Activated T-cell treated with anti-CD3 and anti-CD28 coated beads, Interleukin-2, amount 50 U/mL, for 72 hours (primary cell): ENCODE data around the gene SBNO1. TPM values are rescaled to one million over a fixed set of nuclear protein-coding genes. Genes with fewer than 3 reads are reported as not detected.
A peak's percentile ranks its signal among the peaks of the same experiment; 100 is the strongest.

Experiments
- ATAC-seq, 2 donors: fragments of 150-1000 bp; cut with Tn5 transposase; replicated peaks in 1 of 2; 2 replicates each; pipeline ENCODE4 v1.10.0; 2021; ENCODE audit warnings: moderate library complexity in 2 of 2, mild to moderate bottlenecking in 1 of 2
- DNase-seq, 2 donors: peaks; one replicate each; pipeline ENCODE4 v3.0.0; 2021 to 2022; ENCODE audit warnings: mixed read lengths in 1 of 2
- H3K27ac Mint-ChIP-seq: one replicate; pipeline ENCODE4 v1.8.0; 2022; ENCODE audit warnings: mild to moderate bottlenecking, moderate library complexity, mixed read lengths
- H3K27me3 Mint-ChIP-seq: one replicate; pipeline ENCODE4 v1.8.0; 2022; ENCODE audit warnings: low read depth, mixed read lengths
- H3K36me3 Mint-ChIP-seq, 2 donors: one replicate each; pipeline ENCODE4 v1.8.0; 2022; ENCODE audit warnings: mixed read lengths in 2 of 2, mild to moderate bottlenecking in 1 of 2; ENCODE audit not compliant: insufficient read depth in 2 of 2
- H3K4me1 Mint-ChIP-seq: one replicate; pipeline ENCODE4 v1.8.0; 2022; ENCODE audit warnings: low read depth, mixed read lengths
- H3K4me3 Mint-ChIP-seq, 2 donors: one replicate each; pipeline ENCODE4 v1.8.0; 2022; ENCODE audit warnings: mild to moderate bottlenecking in 2 of 2, mixed read lengths in 2 of 2, moderate library complexity in 2 of 2
- H3K9me3 Mint-ChIP-seq, 2 donors: one replicate each; pipeline ENCODE4 v1.8.0; 2022; ENCODE audit warnings: mixed read lengths in 2 of 2
- total RNA-seq, 2 donors: library from RNA; stranded (reverse); gene quantifications; one replicate each; pipeline ENCODE4 v1.2.3, GENCODE V29; 2022

Gene SBNO1
- total RNA-seq, 2 donors from 2014 or later = 38.5 to 41.6 TPM

DNA sequence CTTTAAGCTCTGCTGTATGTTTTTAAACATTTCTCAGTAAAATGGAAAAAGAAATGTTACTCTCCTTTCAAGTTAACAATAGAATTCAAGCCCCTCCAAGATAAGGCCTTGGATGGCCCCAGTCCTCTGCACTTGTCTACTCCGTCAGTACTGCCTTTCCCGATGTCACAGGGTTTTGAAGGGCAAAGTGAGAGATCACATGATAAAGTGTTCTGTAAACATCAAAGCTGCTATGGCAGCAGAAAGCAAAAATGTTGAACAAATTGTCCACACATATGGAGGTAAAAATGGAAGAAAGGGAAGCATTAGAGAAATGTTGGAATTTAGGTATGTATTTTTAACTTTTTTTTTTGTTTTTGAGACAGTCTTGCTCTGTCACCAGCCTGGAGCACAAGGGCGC is 59.5 kb downstream of the SBNO1 start:
- H3K27ac Mint-ChIP-seq = no peak overlapping the region
- DNase-seq (no peak), ATAC-seq (no peak)
- no peaks in the 10 kb centered on the region for H3K27me3 Mint-ChIP-seq
- no peaks in the 10 kb centered on the region for H3K9me3 Mint-ChIP-seq
- peaks cover 5 to 22% of the 10 kb centered on the region in 2 donors for H3K36me3 Mint-ChIP-seq
- H3K4me3 Mint-ChIP-seq = no peak overlapping the region
- H3K4me1 Mint-ChIP-seq = no peaks in the 10 kb centered on the region

DNA sequence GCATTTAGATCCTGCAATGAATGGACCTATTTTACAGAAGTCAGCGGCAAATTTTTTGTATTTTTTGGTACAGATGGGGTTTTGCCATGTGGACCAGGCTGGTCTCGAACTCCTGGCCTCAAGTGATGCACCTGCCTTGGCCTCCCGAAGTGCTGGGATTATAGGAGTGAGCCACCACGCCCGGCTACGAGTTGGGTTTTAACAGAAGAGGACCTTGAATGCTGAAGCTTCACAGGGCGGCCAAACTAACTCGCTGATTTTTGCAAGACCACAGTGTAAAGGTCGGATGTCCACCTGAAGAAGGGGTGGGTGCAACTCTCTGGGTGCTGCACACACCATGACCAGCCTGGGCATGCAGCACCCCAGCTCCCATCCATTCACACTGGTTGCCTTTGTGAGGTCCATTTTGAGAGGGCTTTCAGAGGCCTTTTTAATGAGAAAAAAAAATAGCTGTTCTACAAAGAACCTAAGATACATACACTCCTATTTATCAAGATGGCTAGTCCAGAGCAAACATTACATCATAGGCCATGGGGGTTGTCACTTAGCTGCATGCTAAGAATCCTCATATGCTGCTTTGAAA is 71.4 kb downstream of the SBNO1 start:
- H3K4me3 Mint-ChIP-seq = no peak overlapping the region
- H3K27ac Mint-ChIP-seq = peak overlapping the region; percentile 33
- H3K9me3 Mint-ChIP-seq = no peaks in the 10 kb centered on the region
- H3K4me1 Mint-ChIP-seq = no peaks in the 10 kb centered on the region
- ATAC-seq (no peak), DNase-seq (no peak)
- H3K36me3 Mint-ChIP-seq = peaks cover 2 to 21% of the 10 kb centered on the region in 2 donors
- H3K27me3 Mint-ChIP-seq = no peaks in the 10 kb centered on the region

DNA sequence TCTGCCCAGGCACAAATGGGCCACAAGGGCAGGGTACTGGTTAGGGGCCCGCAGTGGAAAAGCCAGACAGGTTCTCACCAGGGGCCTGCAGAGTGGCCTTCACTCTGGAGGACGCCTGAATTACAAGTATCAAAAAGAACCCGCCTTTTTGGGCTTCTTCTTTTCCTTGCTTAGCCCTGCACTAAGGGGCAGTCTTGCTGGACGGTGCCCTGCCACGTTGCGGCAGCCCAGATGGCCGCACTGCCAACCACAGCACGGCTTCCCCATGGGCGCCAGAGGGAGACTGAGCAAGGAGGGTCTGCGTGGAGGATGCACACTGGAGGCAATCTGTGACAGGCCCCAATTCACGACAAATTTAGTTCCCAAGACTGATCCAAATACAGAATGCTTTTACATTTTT is 74.7 kb downstream of the SBNO1 start:
- Mint-ChIP-seq H3K9me3 (no peaks in the 10 kb centered on the region), H3K4me1 (no peaks in the 10 kb centered on the region), H3K27me3 (no peaks in the 10 kb centered on the region), H3K27ac (no peak overlapping the region), H3K4me3 (no peak overlapping the region), H3K36me3 (peaks cover 0 to 11% of the 10 kb centered on the region in 2 donors)
- ATAC-seq = no peak
- DNase-seq = no peak

DNA sequence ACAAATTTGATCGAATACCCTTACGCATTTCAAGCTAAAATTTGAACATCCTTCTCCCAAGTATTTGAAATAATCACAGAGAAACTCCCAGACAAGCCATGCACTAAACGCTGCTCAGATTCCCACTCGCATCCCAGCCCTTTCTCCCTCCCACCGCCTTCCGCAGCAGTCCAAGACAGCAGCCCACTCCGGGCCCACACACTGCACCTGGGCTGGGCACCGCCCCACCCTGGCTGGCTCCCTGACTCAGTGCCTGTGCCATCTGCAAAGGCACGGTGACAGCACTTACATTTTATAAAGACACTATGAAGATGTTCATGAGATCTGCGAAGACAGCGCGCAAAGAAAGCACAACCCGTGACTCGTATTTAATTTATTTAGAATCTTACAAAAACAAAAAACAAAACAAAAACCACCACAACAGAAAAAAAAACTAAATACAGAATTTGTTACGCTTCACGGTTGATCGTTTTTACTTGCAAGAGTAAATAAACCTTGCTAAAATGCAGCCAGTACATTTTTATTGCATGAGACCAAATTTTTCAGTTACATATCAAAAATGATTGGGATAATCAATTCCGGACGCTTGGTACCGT is 75.8 kb downstream of the SBNO1 start:
- Mint-ChIP-seq H3K36me3 (peaks cover 0 to 5% of the 10 kb centered on the region in 2 donors), H3K27me3 (no peaks in the 10 kb centered on the region), H3K9me3 (no peaks in the 10 kb centered on the region), H3K4me1 (no peaks in the 10 kb centered on the region), H3K4me3 (no peak overlapping the region), H3K27ac (no peak overlapping the region)
- DNase-seq (no peak), ATAC-seq (no peak)

DNA sequence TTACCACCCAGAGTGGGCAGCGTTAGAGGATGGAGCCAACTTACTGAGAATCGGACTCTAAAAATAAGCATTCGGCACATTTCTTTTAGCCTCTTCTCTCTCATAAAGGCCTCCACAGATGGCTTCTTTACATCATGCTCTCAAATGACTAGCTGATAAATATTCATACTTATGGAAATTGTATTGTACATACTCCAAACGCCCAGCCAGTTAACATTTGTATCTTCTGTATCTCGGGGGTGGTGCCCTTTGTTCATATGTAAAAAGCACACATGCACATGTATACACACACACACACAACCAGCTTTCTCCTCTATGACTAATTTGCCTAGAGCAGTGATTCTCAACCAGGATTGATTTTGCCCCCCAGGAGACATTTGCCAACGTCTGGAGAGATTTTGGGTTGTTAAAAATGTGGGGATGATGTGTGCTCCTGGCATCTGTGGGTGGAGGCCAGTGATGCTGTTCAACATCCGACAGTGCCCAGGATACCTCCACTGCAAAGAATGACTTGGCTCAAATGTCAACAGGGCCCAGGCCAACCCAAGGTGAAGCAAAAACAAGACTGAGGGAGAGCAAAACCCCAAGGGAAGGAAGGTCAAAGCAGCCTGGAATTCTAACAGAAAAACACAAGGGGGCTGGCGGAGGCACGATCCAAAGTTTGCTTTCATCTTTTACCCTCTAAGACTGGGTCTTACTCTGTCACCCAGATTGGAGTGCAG is 77.8 kb downstream of the SBNO1 start:
- no peak for ATAC-seq
- Mint-ChIP-seq H3K36me3 (no peaks in the 10 kb centered on the region), H3K27me3 (no peaks in the 10 kb centered on the region), H3K4me1 (no peaks in the 10 kb centered on the region), H3K27ac (no peak overlapping the region), H3K4me3 (no peak overlapping the region), H3K9me3 (no peaks in the 10 kb centered on the region)
- DNase-seq = no peak

DNA sequence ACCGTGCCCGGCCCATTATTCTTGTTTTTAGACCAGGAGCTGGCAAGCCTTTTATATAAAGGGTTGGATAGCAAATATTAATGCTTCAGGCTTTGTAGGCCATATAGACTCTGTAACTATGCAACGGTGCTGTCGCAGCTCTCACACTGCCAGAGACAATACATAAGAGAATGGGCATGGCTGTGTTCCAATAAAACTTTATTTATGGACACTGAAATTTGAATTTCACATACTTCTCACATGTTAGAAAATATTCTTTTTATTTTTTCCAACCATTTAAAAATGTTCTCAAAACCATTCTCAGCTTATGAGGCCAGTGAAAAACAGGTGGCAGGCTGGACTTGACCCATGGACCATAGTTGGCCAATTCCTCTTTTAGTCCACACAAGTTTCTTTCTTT is 80.0 kb downstream of the SBNO1 start:
- Mint-ChIP-seq H3K4me3 (no peak overlapping the region), H3K4me1 (no peaks in the 10 kb centered on the region), H3K27me3 (no peaks in the 10 kb centered on the region), H3K9me3 (no peaks in the 10 kb centered on the region), H3K27ac (no peak overlapping the region), H3K36me3 (no peaks in the 10 kb centered on the region)
- ATAC-seq (no peak), DNase-seq (no peak)

DNA sequence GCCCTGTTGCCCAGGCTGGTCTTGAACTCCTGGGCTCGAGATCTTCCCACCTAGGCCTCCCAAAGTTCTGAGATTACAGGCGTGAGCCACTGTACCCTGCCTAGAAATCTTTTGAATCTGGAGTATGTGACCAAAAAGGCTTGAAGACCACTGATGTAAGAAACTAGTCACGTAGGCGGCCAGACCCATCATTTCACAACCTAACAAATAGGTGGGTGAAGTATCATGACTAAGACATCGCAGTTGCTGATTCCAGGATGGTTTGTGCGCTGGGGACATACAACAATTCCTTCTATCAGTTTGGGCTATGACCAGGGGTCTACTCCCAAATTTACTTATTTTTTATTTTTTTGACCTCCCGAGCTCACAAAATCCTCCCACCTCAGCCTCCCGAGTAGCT is 81.2 kb downstream of the SBNO1 start:
- Mint-ChIP-seq H3K27ac (no peak overlapping the region), H3K9me3 (no peaks in the 10 kb centered on the region), H3K27me3 (no peaks in the 10 kb centered on the region), H3K36me3 (no peaks in the 10 kb centered on the region), H3K4me3 (no peak overlapping the region), H3K4me1 (peaks cover 8% of the 10 kb centered on the region)
- ATAC-seq (peak in 1 of 2 donors; percentile 20), DNase-seq (no peak)

DNA sequence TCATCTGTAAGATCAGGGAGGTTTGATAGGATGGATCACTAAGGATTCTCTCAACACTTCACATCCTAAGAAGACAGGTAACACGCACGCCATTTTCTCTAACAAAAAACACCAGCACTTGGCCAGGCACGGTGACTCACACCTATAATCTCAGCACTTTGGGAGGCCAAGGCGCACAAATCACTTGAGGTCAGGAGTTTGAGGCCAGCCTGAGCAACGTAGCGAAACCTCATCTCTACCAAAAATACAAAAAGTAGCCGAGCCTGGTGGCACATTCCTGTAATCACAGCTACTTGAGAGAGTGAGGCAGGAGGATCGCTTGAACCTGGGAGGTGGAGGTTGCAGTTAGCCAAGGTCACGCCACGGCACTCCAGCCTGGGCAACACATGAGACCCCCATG is 82.5 kb downstream of the SBNO1 start:
- ATAC-seq = no peak
- H3K4me1 Mint-ChIP-seq = peaks cover 14% of the 10 kb centered on the region
- H3K4me3 Mint-ChIP-seq = no peak overlapping the region
- no peak for DNase-seq
- no peaks in the 10 kb centered on the region for H3K27me3 Mint-ChIP-seq
- no peak overlapping the region for H3K27ac Mint-ChIP-seq
- no peaks in the 10 kb centered on the region for H3K9me3 Mint-ChIP-seq
- H3K36me3 Mint-ChIP-seq = no peaks in the 10 kb centered on the region

DNA sequence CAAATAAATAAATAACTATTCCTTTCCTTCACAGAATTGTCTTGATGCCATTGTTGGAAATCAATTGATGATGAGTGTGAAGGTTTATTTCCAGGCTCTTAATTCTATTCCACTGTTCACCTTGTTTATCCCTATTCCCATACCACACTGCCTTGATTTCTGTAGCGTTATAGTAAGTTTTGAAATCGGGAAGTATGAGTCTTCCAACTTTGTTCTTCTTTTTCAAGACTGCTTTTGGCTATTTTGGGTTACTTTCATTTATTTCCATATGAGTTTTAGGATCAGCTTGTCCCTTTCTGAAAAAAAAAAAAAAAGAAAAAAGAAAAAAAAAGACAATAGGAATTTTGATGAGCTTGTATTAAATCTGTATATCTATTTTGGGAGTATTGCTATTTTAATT is 83.7 kb downstream of the SBNO1 start:
- no peak for DNase-seq
- no peaks in the 10 kb centered on the region for H3K27me3 Mint-ChIP-seq

DNA sequence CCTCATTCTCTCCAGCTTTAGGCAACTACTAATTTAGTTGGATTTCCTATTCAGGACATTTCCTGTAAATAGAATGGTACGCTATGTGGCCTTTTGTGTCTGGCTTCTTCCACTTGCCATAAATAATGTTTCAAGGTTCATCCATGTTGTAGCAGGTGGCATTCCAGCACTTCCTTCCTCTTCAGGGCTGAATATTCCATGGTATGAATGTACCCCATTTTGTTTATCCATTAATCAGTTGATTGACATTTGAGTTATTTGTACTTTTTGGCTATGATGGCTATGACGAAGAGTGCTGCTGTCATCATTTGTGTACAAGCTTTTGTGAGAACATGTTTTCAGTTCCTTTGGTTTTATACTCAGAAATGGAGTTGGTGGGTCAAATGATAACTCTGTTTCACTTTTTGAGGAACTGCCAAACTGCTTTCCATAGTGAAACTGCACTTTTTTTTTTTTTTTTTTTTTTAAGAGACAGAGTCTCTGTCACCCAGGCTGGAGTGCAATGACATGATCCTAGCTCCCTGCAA is 86.5 kb downstream of the SBNO1 start:
- Mint-ChIP-seq H3K36me3 (no peaks in the 10 kb centered on the region), H3K27ac (peak overlapping the region; percentile 93), H3K27me3 (no peaks in the 10 kb centered on the region), H3K4me1 (peaks cover 14% of the 10 kb centered on the region), H3K9me3 (no peaks in the 10 kb centered on the region), H3K4me3 (peak overlapping the region; percentile 7 to 74)
- DNase-seq (peak; percentile 24 to 26), ATAC-seq (peak; percentile 92 to 93)

More for the DNA sequence above, 83.7 kb downstream of the SBNO1 start:
- no peak for ATAC-seq
- Mint-ChIP-seq H3K27ac (no peak overlapping the region), H3K36me3 (no peaks in the 10 kb centered on the region), H3K4me3 (no peak overlapping the region), H3K4me1 (peaks cover 14% of the 10 kb centered on the region), H3K9me3 (no peaks in the 10 kb centered on the region)

DNA sequence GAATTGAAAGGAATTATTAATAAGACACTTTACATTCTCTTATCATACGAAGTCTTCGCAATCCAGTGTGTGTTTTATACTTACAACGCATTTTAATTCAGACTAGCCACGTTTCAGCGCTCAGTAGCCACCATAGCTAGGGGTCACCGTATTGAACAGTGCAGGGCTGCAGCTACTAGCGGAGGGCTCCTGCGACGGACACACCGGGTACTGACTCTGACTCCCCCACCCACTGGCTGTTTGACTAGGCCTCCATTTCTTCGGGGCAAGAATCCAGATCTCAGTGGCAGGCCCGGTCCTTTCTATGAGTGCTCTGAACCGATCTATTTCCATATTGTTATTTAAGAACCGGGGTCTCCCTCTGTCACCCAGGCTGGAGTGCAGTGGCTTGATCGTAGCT is 91.5 kb downstream of the SBNO1 start:
- Mint-ChIP-seq H3K4me1 (peaks cover 27% of the 10 kb centered on the region), H3K27ac (no peak overlapping the region), H3K4me3 (peak overlapping the region in 1 of 2 donors; percentile 20), H3K9me3 (no peaks in the 10 kb centered on the region), H3K27me3 (no peaks in the 10 kb centered on the region), H3K36me3 (no peaks in the 10 kb centered on the region)
- DNase-seq (no peak), ATAC-seq (no peak)

DNA sequence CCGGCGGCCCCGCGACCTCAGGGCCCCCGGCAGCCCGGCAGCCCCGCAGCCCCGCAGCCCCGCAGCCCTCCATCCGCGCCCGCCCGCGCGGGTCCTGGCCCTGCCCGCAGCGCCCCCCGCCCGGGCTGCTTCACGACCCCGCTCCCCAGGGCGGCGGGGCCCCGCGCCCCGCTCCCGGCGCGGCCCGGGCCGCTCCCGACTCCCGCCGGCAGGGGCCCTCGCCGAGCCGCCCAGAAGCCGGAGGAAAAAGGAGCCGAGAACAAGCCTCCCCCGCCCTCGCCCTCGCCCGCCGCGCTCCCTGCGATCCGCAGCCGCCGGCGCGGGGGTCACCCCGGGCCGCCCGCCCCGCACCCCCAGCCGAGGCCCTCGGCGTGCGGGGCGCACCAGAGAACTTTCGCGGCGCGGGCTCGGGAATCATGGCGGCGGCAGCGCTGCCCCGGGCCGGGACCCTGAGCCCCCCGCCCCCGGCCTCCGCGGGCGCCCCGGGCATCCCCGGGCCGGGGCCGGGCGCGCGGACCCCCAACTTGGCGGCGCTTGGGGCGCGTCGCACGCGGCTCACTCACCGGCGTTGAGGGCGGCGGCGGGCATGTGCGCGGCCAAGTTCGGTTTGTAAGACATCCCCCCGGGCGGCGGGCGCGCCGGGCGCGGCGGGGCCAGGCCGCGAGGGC is 93.5 kb downstream of the SBNO1 start:
- no peak overlapping the region for H3K4me3 Mint-ChIP-seq
- H3K36me3 Mint-ChIP-seq = peaks cover 0 to 1% of the 10 kb centered on the region in 2 donors

More for the DNA sequence above, 93.5 kb downstream of the SBNO1 start:
- Mint-ChIP-seq H3K27me3 (no peaks in the 10 kb centered on the region), H3K9me3 (no peaks in the 10 kb centered on the region), H3K27ac (no peak overlapping the region), H3K4me1 (peaks cover 28% of the 10 kb centered on the region)
- ATAC-seq (peak; percentile 78 to 82), DNase-seq (peak; percentile 86)
